ENCODE data around the gene RAMP3.

Gene RAMP3

GRCh38 chr7:45181286-45181960, 23.8 kb downstream of the RAMP3 start:
- peak; percentile 46 for DNase-seq

GRCh38 chr7:45181991-45182855, 24.6 kb downstream of the RAMP3 start:
- DNase-seq: peak; percentile 44

- DNase-seq: peak; percentile 39
These were observed 25.5 kb downstream of the RAMP3 start for GRCh38 chr7:45182856-45183710.

GRCh38 chr7:45183711-45184210, 26.2 kb downstream of the RAMP3 start:
- peak; percentile 29 for DNase-seq

- DNase-seq: peak; percentile 40
These were observed 26.9 kb downstream of the RAMP3 start for GRCh38 chr7:45184326-45185027.

GRCh38 chr7:45185028-45185863, 27.7 kb downstream of the RAMP3 start:
- DNase-seq: peak; percentile 42

- no peak for DNase-seq
These were observed 28.3 kb downstream of the RAMP3 start for GRCh38 chr7:45185864-45186250.

- peak; percentile 43 for DNase-seq
These were observed 28.7 kb downstream of the RAMP3 start for GRCh38 chr7:45186261-45186813.

- peak; percentile 33 for DNase-seq
These were observed 29.7 kb downstream of the RAMP3 start for GRCh38 chr7:45187089-45187945.

GRCh38 chr7:45187946-45188411, 30.4 kb downstream of the RAMP3 start:
- peak; percentile 32 for DNase-seq

GRCh38 chr7:45188736-45189135, 31.1 kb downstream of the RAMP3 start:
- peak; percentile 42 for DNase-seq

GRCh38 chr7:45189151-45189970, 31.8 kb downstream of the RAMP3 start:
- peak; percentile 39 for DNase-seq

GRCh38 chr7:45190406-45191165, 33.0 kb downstream of the RAMP3 start:
- no peak for DNase-seq

- DNase-seq: no peak
These were observed 33.8 kb downstream of the RAMP3 start for GRCh38 chr7:45191396-45191795.

GRCh38 chr7:45192621-45193041, 35.0 kb downstream of the RAMP3 start:
- no peak for DNase-seq

- peak; percentile 43 for DNase-seq
These were observed 36.2 kb downstream of the RAMP3 start for GRCh38 chr7:45193828-45194227.

- peak; percentile 69 for DNase-seq
These were observed 38.8 kb downstream of the RAMP3 start for GRCh38 chr7:45196374-45196773.

- no peak for DNase-seq
These were observed 39.9 kb downstream of the RAMP3 start for GRCh38 chr7:45197461-45197860.

Data from activated CD8-positive, alpha-beta memory T cell treated with anti-CD3 and anti-CD28 coated beads, Interleukin-2, amount 50 U/mL, for 48 hours (primary cell).